Esophagus muscularis mucosa (tissue), 4 donors: ENCODE measurements around the gene FURIN. TPM values are rescaled to one million over a fixed set of nuclear protein-coding genes. Genes with fewer than 3 reads are reported as not detected.

ENCODE experiments used
- DNase-seq: peaks from one replicate; pipeline ENCODE4 v3.0.0-alpha.2; 2017; ENCODE audit errors: extremely low spot score
- H3K27ac ChIP-seq, 4 donors: fragments of 200-600 bp; sonication (generic); replicated peaks in 1 of 4; 1 replicate in 3 of 4; 2 replicates in 1 of 4; pipeline ENCODE4 v1.5.1; 2016 to 2019; ENCODE audit warnings: mild to moderate bottlenecking in 1 of 4
- H3K27me3 ChIP-seq, 4 donors: fragments of 200-600 bp; sonication (generic); one replicate each; pipeline versions ENCODE4 v1.5.1 to v1.6.0; 2016 to 2019
- H3K36me3 ChIP-seq, 4 donors: fragments of 200-600 bp; sonication (generic); one replicate each; pipeline ENCODE4 v1.5.1; 2016 to 2019
- H3K4me1 ChIP-seq, 4 donors: fragments of 200-600 bp; sonication (generic); one replicate each; pipeline ENCODE4 v1.5.1; 2016 to 2019
- H3K4me3 ChIP-seq, 4 donors: fragments of 200-600 bp; sonication (generic); 1 replicate in 2 of 4; 2 replicates in 2 of 4; pipeline ENCODE4 v1.5.1; 2016 to 2019; ENCODE audit warnings: mild to moderate bottlenecking in 4 of 4, moderate library complexity in 1 of 4
- H3K9me3 ChIP-seq, 4 donors: fragments of 200-600 bp; sonication (generic); 1 replicate in 3 of 4; 2 replicates in 1 of 4; pipeline ENCODE4 v1.5.1; 2016 to 2019
- WGBS: methylation state at CpG from one replicate; pipeline ENCODE4 v1.1.5; 2018; 5-methylcytosine and 5-hydroxymethylcytosine counted together
- intact Hi-C: fragments of 100-400 bp; cut with DNase I; formaldehyde crosslinking; loops from one replicate; pipeline ENCODE4 v1.15.1; 2023
- small RNA-seq, 3 donors: library from RNA; depleted of rRNA; stranded (forward); fragments of <200 nt; gene quantifications; one replicate each; pipeline ENCODE3, GENCODE V24; 2016
- total RNA-seq, 4 donors: library from RNA; depleted of rRNA; stranded (reverse); fragments of >200 nt; gene quantifications; one replicate each; pipeline versions ENCODE4 v1.1.0 to v1.2.1, GENCODE V29; 2016
- TF ChIP-seq, protein P1 (sequence below), 3 experiments: fragments of 200-600 bp in 2 of 3; fragments of 450-650 bp in 1 of 3; sonication (generic) in 2 of 3; IDR thresholded peaks; one replicate each; pipeline ENCODE4 v1.5.1; 2017 to 2019; ENCODE audit warnings: antibody characterized with exemption in 3 of 3, mild to moderate bottlenecking in 2 of 3, moderate library complexity in 1 of 3

The FURIN gene
- total RNA-seq, 4 donors from 2014 or later: 39.0 to 84.0 (median 80.3) TPM

DNA sequence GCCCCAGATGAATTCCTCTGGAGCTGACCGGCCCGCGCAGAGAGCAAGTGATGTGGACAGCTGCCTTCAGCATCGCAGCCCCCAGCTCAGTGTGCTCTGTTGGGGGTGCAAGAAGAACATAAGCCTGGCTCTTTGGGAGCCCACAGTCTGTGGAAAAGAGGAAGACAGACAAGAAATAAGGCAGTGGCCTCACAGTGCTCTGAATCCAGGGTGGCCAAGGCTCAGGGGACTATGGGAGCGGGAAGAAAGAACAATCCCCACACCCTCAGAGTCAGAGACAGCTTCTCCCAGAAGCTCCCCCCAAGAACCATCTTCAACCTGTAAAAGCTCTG lies 64.2 kb downstream of the FURIN start:
- intact Hi-C loops: loop anchor here (1.0 kb wide), 1 partner anchor 30 kb away; no protein-coding TSS in a partner anchor

More for the DNA sequence above, 64.2 kb downstream of the FURIN start:
- WGBS: 44% methylated on average over 2 of the region's 5 CpGs
- Histone ChIP-seq H3K4me1 (peaks cover 43 to 74% (median 66%) of the 10 kb centered on the region in 4 donors), H3K27me3 (no peaks in the 10 kb centered on the region), H3K4me3 (peak overlapping the region; percentile 70 to 89 (median 80)), H3K36me3 (peaks cover 0 to 9% (median 7%) of the 10 kb centered on the region in 4 donors), H3K9me3 (no peaks in the 10 kb centered on the region), H3K27ac (peak overlapping the region; percentile 86 to 94 (median 88))
- TF ChIP-seq, protein P1, sequence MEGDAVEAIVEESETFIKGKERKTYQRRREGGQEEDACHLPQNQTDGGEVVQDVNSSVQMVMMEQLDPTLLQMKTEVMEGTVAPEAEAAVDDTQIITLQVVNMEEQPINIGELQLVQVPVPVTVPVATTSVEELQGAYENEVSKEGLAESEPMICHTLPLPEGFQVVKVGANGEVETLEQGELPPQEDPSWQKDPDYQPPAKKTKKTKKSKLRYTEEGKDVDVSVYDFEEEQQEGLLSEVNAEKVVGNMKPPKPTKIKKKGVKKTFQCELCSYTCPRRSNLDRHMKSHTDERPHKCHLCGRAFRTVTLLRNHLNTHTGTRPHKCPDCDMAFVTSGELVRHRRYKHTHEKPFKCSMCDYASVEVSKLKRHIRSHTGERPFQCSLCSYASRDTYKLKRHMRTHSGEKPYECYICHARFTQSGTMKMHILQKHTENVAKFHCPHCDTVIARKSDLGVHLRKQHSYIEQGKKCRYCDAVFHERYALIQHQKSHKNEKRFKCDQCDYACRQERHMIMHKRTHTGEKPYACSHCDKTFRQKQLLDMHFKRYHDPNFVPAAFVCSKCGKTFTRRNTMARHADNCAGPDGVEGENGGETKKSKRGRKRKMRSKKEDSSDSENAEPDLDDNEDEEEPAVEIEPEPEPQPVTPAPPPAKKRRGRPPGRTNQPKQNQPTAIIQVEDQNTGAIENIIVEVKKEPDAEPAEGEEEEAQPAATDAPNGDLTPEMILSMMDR (IDR thresholded peaks at IDR 0.05): no peak
- no peak for DNase-seq

Small RNA genes within 50 kb of the gene (small RNA-seq; reads per million reads assigned to genes)
- 0 reads per million in 3 donors for gene RN7SL363P

Other genes with a start within 250 kb of the FURIN start
- 1 to 10 TPM in 1 of 4 donors, under 1 TPM in 3; under 0.01 to 1.5 (median 0.73) TPM for gene BLM, start 151.2 kb upstream of the FURIN start, total RNA-seq
- 10 to 100 TPM; 26.1 to 41.9 (median 34.0) TPM for gene FES, start 15.9 kb downstream of the FURIN start, total RNA-seq
- gene MAN2A2, start 34.7 kb downstream of the FURIN start, total RNA-seq: 10 to 100 TPM; 27.0 to 80.9 (median 31.7) TPM
- gene HDDC3, start 64.0 kb downstream of the FURIN start, total RNA-seq: 1 to 10 TPM; 5.1 to 7.9 (median 6.0) TPM
- 100 to 1,000 TPM in 1 of 4 donors, 10 to 100 TPM in 3; 88.6 to 113 (median 93.2) TPM for gene UNC45A, start 66.7 kb downstream of the FURIN start, total RNA-seq
- 10 to 100 TPM in 1 of 4 donors, 1 to 10 TPM in 3; 5.3 to 12.7 (median 9.2) TPM for gene RCCD1, start 86.3 kb downstream of the FURIN start, total RNA-seq
- gene PRC1, start 125.9 kb downstream of the FURIN start, total RNA-seq: 1 to 10 TPM; 4.0 to 5.8 (median 4.6) TPM
- 10 to 100 TPM in 2 of 4 donors, 1 to 10 TPM in 2; 9.5 to 11.4 (median 10.4) TPM for gene VPS33B, start 154.0 kb downstream of the FURIN start, total RNA-seq
- 1 to 10 TPM; 1.9 to 3.0 (median 2.1) TPM for gene SV2B, start 231.7 kb downstream of the FURIN start, total RNA-seq